Cerebellar nuclear complex (tissue), 1 donor: ENCODE data around the gene PHLDA3.
"Not testable (repeated sequence)": the region's sequence is repeated elsewhere in the genome, so short reads cannot be mapped to it uniquely, and the experiment has no call there.

Experiments used
- DNase-seq, 2 experiments: peaks; one replicate each; lab custom pipeline; 2025; lab: John Stamatoyannopoulos, UW

The PHLDA3 gene

DNA sequence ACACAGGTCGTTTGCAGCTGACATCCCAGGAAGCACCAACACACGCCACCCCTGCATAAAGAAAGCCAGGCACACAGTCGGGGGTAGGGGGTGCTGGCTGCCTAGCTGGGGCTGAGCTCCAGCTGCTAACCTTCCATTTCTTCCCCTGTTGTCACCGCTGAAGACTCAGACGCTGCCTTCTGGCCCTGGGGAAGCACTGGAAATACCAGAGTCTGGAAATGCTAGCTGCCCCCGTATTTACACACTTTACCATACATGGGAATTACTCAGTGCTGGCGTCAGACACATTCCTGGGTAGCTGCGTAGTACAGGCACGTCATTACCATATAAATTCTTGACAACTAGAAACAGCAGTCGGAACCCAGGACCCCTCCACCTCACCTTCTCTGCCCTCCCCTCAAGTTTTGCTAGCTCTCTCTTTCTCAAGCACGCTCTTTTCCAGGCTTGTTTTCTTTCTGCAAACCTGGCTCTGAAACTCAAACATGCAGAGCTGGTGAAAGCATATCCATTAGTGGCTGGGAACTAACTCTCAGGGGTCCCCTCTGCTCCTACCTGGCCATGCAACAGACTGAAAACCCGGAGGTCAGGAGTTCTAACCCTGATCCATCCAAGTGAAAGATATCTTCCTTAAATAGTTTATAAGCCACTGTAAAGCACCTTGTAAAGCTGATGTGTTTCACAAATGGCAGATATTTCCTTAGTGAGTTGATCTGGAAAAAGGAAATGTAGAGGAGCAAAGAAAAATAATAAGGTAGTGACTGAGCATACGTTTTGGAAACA lies 34.6 kb upstream of the PHLDA3 start:
- DNase-seq, result no peak

DNA sequence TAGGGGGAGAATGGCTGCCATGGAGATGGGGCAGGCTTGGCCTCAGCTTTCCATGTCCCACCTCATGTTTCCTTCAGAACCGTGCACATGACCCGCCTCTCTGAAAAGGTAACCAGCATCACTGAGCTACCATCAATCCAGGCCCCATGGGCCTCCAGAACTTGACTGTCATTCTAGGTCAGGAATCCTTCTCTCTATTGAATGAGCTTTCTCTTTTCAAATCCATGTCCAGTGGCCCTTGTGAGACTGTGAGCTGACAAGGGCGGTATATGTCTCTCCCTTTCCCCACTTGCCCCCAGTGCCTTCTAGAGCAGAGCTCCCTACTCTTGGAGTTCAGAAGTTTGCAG lies 33.5 kb upstream of the PHLDA3 start:
- no peak for DNase-seq

DNA sequence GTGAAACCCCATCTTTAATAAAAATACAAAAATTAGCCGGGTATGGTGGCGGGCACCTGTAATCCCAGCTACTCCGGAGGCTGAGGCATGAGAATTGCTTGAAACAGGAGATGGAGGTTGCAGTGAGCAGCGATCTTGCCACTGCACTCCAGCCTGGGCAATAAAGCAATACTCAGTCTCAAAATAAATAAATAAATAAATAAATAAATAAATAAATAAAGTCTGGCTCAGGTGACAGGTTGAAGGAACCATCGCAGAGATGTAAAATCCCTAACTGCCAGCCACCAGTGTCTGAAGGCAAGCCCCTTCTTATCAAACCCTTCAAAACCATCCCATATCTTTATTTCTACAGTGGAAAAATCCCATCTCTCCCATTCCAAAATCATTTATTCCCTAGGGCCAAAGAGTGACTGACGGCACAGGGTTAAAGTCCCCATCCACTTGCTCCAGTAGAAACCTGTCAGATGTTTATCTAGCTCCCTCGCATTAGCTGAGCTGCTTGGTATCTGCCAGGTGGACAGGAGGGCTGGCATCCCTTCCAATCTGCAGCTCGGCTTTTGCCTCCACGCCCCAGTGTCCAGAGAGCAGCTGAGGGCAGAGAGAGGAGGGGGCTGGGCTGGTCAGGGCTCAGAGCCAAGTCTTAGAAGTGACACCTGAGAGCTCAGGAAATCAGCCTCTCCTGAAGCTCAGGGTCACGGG lies 33.0 kb upstream of the PHLDA3 start:
- DNase-seq, result no peak

DNA sequence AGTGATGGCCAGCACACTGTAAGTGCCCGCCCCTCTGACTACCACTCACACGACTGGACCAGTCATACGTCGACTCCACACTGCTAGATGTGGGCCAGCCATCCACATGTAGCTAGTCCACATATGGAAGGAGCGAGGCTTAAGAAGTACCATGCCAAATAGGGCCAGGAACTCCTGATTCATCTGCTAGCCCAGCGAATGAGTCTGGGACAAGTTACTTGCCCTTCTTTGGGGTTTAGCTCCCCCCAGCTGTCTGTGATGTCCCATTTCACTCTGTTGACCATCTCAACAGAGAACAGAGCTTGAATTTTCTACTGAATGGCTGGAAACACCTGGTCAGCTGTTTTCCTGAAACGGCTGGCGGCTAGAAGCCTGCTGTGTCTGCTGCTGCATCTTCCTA lies 32.2 kb upstream of the PHLDA3 start:
- DNase-seq, result no peak

DNA sequence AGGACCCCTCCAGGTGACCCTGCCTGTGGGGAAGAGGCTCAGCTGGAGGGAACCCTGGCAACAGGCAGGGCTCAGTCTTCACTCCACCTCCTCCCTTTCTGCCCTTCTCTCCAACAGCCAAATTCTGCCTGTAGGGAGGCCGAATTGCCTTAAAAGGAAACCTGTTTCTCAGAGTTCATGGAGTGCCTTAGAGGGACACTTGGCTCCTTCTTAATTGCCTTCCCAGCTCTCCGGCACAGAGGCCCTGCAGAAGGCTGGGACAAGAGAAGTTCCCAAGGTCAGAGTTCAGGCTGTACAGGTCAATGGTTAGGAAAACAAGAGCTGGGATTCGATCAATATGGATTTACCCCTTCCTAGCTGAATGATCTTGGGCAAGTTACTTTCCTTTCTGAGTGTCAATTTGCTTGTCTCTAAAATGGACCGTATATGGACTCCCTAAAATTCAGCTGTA lies 31.7 kb upstream of the PHLDA3 start:
- no peak for DNase-seq

DNA sequence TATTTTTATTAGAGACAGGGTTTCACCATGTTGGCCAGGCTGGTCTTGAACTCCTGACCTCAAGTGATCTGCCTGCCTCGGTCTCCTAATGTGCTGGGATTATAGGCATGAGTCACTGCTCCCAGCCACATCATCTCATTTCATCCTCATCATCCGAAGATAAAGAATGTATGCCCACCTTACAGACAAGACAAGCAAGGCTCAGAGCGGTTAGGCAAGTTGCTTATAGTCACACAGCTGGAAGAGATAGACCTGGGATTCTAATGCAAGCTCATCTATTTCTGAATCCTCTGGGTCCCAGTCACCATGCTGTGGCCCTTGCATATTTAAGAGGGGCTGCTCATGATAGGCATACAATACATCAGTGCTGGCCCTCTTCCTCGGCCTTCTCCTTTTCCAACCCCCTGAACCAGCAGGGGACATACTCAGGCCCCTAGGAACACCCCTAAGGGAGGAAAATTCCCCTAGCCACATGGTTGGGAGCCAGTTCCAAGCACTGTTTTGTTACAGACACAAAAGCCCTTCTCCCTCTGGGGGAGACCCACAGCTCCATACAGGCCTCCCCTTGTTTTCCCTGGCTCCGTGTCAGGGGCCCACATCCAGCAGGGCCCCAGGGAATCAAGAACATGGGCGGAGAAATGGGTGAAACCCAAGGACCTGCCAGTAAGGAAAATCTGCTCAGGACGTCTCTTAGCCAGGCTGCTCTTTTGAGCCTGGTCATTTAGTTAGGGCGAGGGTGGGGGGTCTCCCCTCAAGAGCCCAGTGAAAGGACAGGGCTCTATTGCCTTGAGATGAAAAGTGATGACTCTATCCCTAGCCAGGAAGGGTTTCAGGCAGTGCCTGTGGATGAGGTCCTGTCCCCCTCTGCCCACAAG lies 31.0 kb upstream of the PHLDA3 start:
- DNase-seq, result no peak

DNA sequence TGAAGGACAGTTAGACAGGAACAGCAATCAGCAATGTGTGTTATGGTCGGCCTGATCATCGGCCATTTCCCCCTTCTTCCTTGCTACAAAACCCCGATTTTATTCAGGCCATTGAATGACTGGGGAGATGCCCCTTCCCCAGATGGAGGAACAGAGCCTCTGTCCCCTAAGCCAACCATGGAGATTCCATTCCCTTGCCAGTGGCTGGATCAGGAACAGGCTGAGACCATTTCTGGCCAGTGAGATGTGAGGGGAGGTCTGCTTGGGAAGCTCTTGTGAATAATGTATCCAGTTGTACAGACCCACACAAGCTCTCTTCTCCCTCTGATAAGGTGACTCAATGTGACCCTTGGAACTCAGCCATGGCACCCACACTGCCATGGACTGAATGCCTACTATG lies 30.2 kb upstream of the PHLDA3 start:
- no peak for DNase-seq

DNA sequence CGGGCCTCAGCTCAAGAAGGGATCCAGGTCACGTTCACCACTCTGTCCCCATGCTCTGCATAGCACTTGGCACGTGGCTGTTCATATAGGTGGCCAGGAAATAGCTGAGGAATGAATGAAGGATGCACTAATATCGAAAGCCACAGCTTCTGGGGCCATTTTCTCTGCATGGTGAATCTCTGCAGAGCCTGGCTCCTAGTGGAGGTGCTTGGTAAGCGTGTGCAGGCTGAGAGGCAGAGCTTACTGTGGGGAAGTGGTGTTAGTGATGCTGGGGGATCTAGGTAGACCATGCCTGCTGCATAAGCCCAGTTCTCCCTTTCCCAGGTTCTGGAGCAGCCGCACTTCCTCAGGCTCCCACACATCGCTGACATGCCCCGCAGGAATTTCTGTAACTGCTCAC lies 29.6 kb upstream of the PHLDA3 start:
- no peak for DNase-seq

DNA sequence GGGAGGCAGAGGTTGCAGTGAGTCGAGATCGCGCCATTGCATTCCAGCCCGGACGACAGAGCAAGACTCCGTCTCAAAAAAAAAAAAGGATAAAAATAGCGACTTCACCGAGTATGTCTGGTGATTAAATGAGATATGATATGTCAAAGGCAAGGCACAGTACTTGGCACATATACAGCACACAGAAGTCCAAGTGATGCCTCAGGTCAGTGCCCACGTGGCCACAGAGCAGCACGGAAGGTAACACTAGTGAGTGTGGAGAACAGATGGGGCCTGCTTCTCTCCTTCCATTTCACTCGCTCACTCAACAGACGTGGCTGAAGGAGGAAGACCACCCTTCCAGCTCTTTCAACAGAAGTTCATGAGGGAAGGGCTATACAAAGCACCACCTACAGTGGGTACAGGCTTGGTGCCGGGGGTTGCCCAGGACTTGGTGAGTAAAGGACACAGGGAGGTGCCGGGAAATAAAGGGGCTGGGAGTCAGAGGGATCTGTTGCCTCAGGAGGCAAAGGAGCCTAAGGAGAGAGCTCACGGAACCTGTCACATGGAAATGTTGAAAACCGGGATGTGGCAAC lies 29.0 kb upstream of the PHLDA3 start:
- no peak for DNase-seq

DNA sequence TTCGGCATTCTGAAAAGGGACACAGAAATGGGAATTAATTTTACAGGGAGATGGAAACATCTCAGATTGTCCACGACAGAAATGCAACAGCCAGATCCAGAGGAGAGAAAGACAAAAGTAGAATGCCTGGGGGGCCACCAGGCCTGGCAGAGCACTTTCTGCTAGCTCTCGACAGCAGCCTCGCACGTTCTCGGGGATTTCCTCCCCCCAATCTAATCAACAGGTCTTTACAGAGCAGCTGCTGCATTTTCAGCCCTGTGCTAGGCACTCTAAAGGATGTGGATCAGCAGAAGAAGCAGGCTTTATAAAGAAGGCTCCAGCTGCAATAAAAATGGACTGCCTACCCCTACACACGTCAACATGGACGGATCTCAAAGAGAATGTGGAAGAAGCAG lies 27.3 kb upstream of the PHLDA3 start:
- DNase-seq, result no peak

DNA sequence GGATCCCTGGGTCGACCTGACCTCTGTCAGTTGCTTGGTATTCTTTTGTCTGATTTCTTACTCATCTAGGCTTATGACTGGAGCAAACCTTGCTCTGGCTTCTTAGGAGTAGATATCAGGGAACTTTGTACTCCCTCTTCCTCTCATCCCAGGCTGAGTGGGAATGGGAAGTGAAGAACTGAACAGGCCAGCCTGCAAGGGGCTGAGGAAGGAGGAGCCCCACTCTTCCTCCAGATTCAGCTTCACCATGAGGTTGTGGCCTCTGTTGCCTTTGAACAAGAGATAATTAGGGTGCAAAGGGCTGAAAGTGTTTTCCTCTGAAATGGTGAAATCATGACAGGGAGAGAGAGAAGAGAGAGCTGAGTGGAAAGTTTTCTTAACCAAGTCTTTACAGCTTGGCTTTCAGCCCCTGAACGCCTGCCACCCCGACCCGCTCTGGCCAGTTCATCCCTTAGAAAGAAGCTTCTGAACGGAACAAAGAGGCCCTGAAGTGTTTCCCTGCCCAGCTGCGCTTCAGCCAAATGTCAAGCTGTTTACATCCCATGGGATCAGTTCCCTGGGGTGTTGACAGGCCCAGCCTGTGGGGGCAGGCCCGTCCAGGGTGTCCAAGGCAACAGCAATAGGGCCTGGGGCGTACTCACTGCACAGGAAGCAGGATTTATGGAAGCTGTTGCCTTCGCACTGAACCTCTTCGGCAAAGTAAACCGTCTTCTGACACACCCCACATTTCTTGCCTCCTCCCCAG lies 26.7 kb upstream of the PHLDA3 start:
- no peak for DNase-seq

DNA sequence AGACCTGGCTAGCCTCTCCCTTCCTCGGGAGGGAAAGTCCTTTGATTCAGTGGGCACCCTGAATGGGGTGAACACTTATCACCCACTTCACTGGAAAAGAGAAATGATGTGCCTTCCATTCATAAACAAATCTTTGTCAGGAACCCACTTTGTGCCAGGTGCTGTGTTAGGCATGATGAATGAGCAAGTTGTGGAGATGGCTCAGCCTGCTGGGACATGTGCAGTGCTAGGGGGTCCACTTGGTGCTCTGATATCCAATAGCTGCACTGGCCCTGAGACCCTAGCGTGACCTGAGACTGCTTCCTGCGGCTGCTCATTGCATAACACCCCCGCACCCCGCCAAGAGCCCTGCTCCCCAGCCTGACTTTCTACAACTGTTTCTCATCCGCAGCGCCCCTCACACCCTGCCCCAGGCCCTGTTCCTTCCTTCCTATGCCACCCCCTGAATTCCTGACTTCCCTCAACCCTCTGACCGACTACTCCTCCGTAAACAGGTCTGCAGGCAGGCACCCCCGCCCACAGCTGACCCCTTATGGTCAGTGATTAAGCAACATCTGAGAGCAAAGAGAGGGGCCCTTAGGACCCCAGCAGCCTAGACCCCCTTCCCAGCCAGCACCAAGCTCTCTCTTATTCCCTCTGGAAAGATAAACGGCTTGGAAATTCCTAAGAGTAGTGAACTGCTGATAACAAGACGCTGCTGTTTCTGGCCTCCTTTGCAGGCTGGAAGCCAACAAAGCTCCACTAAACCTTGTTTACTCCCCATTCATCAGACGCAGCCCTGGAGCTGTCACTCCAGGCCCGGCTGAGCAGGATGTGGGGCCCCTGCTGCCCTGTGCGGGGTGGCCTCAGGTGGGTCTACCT lies 25.0 kb upstream of the PHLDA3 start:
- no peak for DNase-seq

DNA sequence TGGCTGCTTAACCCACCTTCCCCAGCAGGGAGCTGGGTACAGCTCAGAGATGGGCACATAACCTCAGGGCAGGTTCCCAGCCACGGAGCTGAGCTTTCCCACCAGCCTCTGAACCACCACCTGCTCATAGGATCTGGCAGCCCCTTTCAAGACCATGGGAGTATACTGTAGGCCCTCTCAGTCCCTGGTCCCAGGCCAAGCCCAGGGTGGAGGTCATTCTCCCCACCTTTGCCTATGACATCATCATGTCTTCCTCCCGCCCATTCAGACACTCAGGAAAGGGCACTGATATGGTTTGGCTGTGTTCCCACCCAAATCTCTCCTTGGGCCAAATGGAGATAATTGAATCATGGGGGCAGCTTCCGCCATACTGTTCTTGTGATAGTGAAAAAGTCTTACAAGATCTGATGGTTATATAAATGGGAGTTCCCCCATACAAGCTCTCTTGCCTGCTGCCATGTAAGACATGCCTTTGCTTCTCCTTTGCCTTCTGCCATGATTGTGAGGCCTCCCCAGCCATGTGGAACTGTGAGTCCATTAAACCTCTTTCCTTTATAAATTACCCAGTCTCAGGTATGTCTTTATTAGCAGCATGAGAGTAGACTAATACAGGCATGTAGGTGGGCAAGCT lies 24.2 kb upstream of the PHLDA3 start:
- DNase-seq, result not testable (repeated sequence)

DNA sequence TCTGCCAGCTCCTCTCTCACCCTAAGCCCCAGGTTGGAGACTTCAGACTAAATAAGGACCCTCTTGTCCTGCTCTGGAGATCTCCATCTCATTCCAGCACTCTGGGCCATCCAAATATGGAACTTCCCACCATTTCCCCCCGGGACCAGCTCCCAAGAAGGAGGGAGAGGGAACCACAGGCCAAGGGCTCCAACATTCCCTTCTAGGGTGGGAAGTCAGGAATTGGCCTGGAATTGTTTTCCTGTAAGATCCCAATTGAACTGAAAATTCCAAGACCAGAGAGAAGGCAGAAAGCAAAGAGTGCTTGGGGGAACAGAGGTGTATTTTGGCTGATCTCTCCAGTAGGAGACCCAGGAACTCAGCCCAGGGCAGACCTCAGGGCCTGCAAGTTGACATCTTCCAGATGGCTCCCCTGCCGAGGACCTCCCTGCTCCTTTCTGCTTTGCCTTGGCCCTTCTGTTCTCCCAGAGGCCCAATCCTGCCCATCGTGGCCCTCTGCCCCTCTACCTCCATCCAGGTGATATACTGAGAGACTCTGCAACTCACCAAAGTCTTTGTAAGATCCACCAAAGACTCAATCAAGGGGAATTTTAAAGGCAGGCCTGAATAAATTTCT lies 23.0 kb upstream of the PHLDA3 start:
- no peak for DNase-seq

DNA sequence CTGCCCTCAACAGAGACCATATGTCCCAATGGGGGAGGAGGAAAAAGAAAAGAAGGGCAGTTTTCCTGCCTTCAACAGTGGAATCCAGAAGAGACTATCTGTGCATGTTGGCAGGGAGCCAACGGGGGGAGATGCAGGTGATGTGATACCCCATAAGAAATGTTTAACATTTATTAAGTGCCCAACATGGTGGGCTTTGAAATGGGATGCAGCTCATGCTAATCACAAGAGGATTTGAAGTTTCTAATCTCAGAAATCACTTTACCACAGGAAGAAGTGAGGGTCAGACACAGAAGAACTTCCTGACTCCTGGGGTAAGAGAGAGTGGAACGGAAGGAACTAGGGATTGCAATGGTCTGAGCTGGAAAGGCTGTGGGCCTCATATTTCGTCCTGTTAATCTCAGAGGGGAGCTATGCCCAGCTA lies 21.7 kb upstream of the PHLDA3 start:
- DNase-seq, result no peak

DNA sequence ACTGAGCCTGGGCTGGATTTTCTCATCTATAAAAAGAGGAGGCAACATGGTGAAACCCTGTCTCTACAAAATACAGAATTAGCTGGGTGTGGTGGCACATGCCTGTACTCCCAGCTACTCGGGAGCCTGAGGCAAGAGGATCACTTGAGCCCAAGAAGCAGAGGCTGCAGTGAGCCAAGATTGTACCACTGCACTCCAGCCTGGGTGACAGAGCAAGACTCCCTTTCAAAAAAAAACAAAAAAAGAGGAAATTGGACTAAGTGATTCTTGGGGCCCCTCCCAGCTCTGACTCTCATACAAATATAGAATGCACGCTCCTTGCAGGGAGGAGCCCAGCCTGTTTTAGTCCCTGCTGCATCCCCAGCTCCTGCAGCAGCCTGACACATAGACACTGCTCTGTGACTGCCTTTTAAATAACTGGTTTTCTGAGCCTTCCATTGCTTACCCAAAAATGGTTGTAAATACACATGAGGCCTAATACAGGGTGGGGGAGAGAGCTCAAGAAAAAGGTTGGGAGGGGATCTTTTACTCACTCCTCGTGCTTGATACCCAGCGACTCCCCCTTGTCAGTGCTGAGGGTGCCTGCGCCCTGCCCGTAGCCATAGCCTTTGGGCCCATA lies 20.8 kb upstream of the PHLDA3 start:
- DNase-seq, result no peak

DNA sequence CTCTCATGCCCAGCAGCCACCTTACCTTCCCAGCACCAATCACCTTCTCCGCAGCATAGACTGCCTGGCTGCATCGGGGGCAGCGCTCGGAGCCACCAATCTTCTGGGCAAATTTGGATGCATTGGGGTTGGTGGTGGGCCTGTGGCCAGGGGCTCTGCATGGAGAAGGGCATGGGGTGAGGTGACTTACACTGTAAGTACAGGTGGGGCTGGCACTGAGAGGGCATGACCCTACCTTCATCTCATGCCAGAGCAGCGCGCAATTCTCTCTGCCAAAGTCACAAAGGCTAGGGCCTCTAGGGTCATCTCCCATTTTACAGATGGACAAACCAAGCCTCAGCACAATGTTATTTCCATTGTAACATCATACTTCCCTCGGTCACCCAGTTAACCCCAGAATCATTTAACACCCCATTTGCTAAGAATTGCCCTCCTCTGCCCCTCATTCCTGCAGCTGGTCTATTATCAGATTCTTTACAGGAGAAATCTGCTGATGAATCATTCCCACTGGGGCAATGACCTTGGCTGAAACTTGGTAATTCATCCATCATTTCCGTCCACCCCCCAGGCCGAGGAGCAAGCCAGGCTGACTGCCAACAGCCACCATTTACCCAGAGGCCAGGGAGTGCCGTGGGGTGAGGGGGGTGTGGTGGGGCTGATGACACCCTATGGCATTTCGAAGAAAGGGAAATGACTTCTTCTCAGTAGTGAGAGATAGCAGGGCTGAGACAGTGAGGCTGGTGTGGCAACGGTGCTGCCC lies 20.0 kb upstream of the PHLDA3 start:
- DNase-seq, result no peak

DNA sequence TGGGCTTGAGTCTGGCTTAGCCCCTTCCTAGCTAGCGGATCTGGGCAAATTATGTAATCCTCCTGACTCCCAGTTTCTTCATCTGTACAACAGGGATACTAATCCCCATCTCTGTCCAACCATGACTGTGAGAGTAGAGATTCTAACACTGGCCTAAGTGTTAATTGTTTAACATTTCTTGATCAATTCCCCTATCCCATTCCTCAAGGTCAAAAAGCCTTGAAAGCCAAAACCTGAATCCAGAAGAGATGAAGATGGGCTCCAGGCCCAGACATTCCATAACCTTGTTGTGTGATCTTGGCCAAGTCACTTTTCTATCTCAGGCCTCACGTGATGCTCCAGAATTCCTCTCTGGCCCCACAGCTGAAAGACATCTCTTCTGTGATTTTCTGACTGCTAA lies 18.8 kb upstream of the PHLDA3 start:
- no peak for DNase-seq

DNA sequence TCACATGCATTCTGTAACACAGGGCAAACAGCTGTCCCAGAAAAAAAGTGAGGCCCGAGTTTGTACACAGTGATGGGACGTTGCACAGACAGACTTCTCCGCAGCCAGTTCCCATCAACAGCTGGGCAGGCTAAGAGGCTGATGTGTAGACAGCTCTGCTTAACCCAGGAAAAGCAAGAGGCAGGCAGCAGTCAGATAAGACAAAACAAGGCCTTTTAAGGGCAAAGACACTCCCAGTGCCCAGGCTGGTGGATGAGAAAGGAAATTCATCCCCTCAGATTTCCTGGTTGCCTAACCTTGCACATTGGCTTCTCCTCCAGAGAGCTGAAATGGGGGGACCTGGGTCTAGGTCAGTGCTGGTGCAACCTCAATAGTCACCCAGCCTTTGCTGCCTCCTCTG lies 17.2 kb upstream of the PHLDA3 start:
- DNase-seq, result no peak
